Measurements from ENCODE around the gene ZNF808.
"Not testable (repeated sequence)": the region's sequence is repeated elsewhere in the genome, so short reads cannot be mapped to it uniquely, and the experiment has no call there.

ZNF808 gene

GRCh38 chr19:52542984-52543664, 15.7 kb downstream of the ZNF808 start:
- Mint-ChIP-seq H3K27me3 (ENCODE audit: low read depth) (no peaks in the 10 kb centered on the region), H3K9me3 (peaks cover 53% of the 10 kb centered on the region), H3K36me3 (ENCODE audit: low read depth) (peaks cover 89% of the 10 kb centered on the region), H3K4me1 (ENCODE audit: low read depth) (peaks cover 14% of the 10 kb centered on the region), H3K27ac (peak overlapping the region; percentile 29), H3K4me3 (peak overlapping the region; percentile 37)
- DNase-seq (ENCODE audit: low spot score), result peak; percentile 23

- Mint-ChIP-seq H3K36me3 (ENCODE audit: low read depth) (peaks cover 83% of the 10 kb centered on the region), H3K9me3 (peaks cover 61% of the 10 kb centered on the region), H3K4me1 (ENCODE audit: low read depth) (no peaks in the 10 kb centered on the region), H3K27me3 (ENCODE audit: low read depth) (no peaks in the 10 kb centered on the region), H3K27ac (no peak overlapping the region), H3K4me3 (no peak overlapping the region)
- no peak for DNase-seq (ENCODE audit: low spot score)
These were observed 26.9 kb downstream of the ZNF808 start for GRCh38 chr19:52554216-52554971.

GRCh38 chr19:52557231-52557995, 29.9 kb downstream of the ZNF808 start:
- H3K27me3 Mint-ChIP-seq (ENCODE audit: low read depth), result no peaks in the 10 kb centered on the region
- H3K4me3 Mint-ChIP-seq, result no peak overlapping the region
- no peaks in the 10 kb centered on the region for H3K4me1 Mint-ChIP-seq (ENCODE audit: low read depth)
- no peak overlapping the region for H3K27ac Mint-ChIP-seq
- peaks cover 64% of the 10 kb centered on the region for H3K9me3 Mint-ChIP-seq
- peaks cover 82% of the 10 kb centered on the region for H3K36me3 Mint-ChIP-seq (ENCODE audit: low read depth)
- no peak for DNase-seq (ENCODE audit: low spot score)

GRCh38 chr19:52558732-52559445, 31.4 kb downstream of the ZNF808 start:
- H3K4me3 Mint-ChIP-seq; H3K27ac Mint-ChIP-seq; DNase-seq (ENCODE audit: low spot score); H3K27me3 Mint-ChIP-seq (ENCODE audit: low read depth); H3K4me1 Mint-ChIP-seq (ENCODE audit: low read depth): not testable (repeated sequence)
- peaks cover 82% of the 10 kb centered on the region for H3K36me3 Mint-ChIP-seq (ENCODE audit: low read depth)
- H3K9me3 Mint-ChIP-seq, result peaks cover 59% of the 10 kb centered on the region

- not testable (repeated sequence) for H3K27me3 Mint-ChIP-seq (ENCODE audit: low read depth); H3K4me1 Mint-ChIP-seq (ENCODE audit: low read depth); DNase-seq (ENCODE audit: low spot score); H3K27ac Mint-ChIP-seq; H3K4me3 Mint-ChIP-seq
- Mint-ChIP-seq H3K36me3 (ENCODE audit: low read depth) (peaks cover 76% of the 10 kb centered on the region), H3K9me3 (peaks cover 57% of the 10 kb centered on the region)
These were observed 34.1 kb downstream of the ZNF808 start for GRCh38 chr19:52561611-52562010.

- Mint-ChIP-seq H3K4me1 (ENCODE audit: low read depth) (peaks cover 8% of the 10 kb centered on the region), H3K36me3 (ENCODE audit: low read depth) (peaks cover 57% of the 10 kb centered on the region), H3K4me3 (no peak overlapping the region), H3K27ac (no peak overlapping the region), H3K9me3 (peaks cover 53% of the 10 kb centered on the region), H3K27me3 (ENCODE audit: low read depth) (no peaks in the 10 kb centered on the region)
- DNase-seq (ENCODE audit: low spot score), result no peak
These were observed 38.7 kb downstream of the ZNF808 start for GRCh38 chr19:52566121-52566520.

GRCh38 chr19:52566588-52566987, 39.1 kb downstream of the ZNF808 start:
- Mint-ChIP-seq H3K4me3 (no peak overlapping the region), H3K27me3 (ENCODE audit: low read depth) (no peaks in the 10 kb centered on the region), H3K4me1 (ENCODE audit: low read depth) (peaks cover 10% of the 10 kb centered on the region), H3K36me3 (ENCODE audit: low read depth) (peaks cover 59% of the 10 kb centered on the region), H3K27ac (no peak overlapping the region), H3K9me3 (peaks cover 55% of the 10 kb centered on the region)
- no peak for DNase-seq (ENCODE audit: low spot score)

- Mint-ChIP-seq H3K4me3 (no peak overlapping the region), H3K9me3 (peaks cover 62% of the 10 kb centered on the region), H3K27ac (no peak overlapping the region), H3K4me1 (ENCODE audit: low read depth) (peaks cover 14% of the 10 kb centered on the region), H3K27me3 (ENCODE audit: low read depth) (no peaks in the 10 kb centered on the region), H3K36me3 (ENCODE audit: low read depth) (peaks cover 60% of the 10 kb centered on the region)
- DNase-seq (ENCODE audit: low spot score), result no peak
These were observed 40.5 kb downstream of the ZNF808 start for GRCh38 chr19:52567921-52568320.

- peak overlapping the region; percentile 94 for H3K27ac Mint-ChIP-seq
- not testable (repeated sequence) for H3K27me3 Mint-ChIP-seq (ENCODE audit: low read depth); DNase-seq (ENCODE audit: low spot score)
- H3K36me3 Mint-ChIP-seq (ENCODE audit: low read depth), result peaks cover 62% of the 10 kb centered on the region
- H3K9me3 Mint-ChIP-seq, result peaks cover 63% of the 10 kb centered on the region
- H3K4me3 Mint-ChIP-seq, result peak overlapping the region; percentile 86
- H3K4me1 Mint-ChIP-seq (ENCODE audit: low read depth), result peaks cover 15% of the 10 kb centered on the region
These were observed 42.2 kb downstream of the ZNF808 start for GRCh38 chr19:52569638-52569999.

GRCh38 chr19:52570000-52570861, 42.8 kb downstream of the ZNF808 start, which contains the start of gene ZNF701:
Gene ZNF701, plus strand, starts transcription at chr19:52570287. Its CDS starts 3,861 bp downstream, at chr19:52574148.
- H3K4me3 Mint-ChIP-seq, result peak within 1 kb of the TSS; percentile 86
- H3K27ac Mint-ChIP-seq, result peak within 1 kb of the TSS; percentile 94
- H3K9me3 Mint-ChIP-seq, result peaks cover 63% of the 10 kb centered on the region
- peak; percentile 92 for DNase-seq (ENCODE audit: low spot score)
- peaks cover 15% of the 10 kb centered on the region for H3K4me1 Mint-ChIP-seq (ENCODE audit: low read depth)
- peaks cover 66% of the 10 kb centered on the region for H3K36me3 Mint-ChIP-seq (ENCODE audit: low read depth)
- no peaks in the 10 kb centered on the region for H3K27me3 Mint-ChIP-seq (ENCODE audit: low read depth)

- Mint-ChIP-seq H3K36me3 (ENCODE audit: low read depth) (peaks cover 77% of the 10 kb centered on the region), H3K4me1 (ENCODE audit: low read depth) (no peaks in the 10 kb centered on the region), H3K4me3 (no peak overlapping the region), H3K9me3 (peaks cover 52% of the 10 kb centered on the region), H3K27ac (no peak overlapping the region), H3K27me3 (ENCODE audit: low read depth) (no peaks in the 10 kb centered on the region)
- DNase-seq (ENCODE audit: low spot score), result no peak
These were observed 57.4 kb downstream of the ZNF808 start for GRCh38 chr19:52584736-52585440.

GRCh38 chr19:52585604-52586003, 58.1 kb downstream of the ZNF808 start:
- no peaks in the 10 kb centered on the region for H3K27me3 Mint-ChIP-seq (ENCODE audit: low read depth)
- no peak for DNase-seq (ENCODE audit: low spot score)
- H3K27ac Mint-ChIP-seq, result no peak overlapping the region
- peaks cover 80% of the 10 kb centered on the region for H3K36me3 Mint-ChIP-seq (ENCODE audit: low read depth)
- H3K9me3 Mint-ChIP-seq, result peaks cover 55% of the 10 kb centered on the region
- no peak overlapping the region for H3K4me3 Mint-ChIP-seq
- H3K4me1 Mint-ChIP-seq (ENCODE audit: low read depth), result no peaks in the 10 kb centered on the region
